GM21526 (cell line): ENCODE results near the gene BAHCC1.

Experiments used
- ATAC-seq: cut with Tn5 transposase; IDR thresholded peaks from one replicate; pipeline ENCODE4 v1.9.1; 2021; ENCODE audit warnings: moderate library complexity; ENCODE audit not compliant: unreplicated experiment, low FRiP score

Gene BAHCC1

GRCh38 chr17:81437191-81437651 lies 42.0 kb downstream of the BAHCC1 start:
- no peak for ATAC-seq

DNA sequence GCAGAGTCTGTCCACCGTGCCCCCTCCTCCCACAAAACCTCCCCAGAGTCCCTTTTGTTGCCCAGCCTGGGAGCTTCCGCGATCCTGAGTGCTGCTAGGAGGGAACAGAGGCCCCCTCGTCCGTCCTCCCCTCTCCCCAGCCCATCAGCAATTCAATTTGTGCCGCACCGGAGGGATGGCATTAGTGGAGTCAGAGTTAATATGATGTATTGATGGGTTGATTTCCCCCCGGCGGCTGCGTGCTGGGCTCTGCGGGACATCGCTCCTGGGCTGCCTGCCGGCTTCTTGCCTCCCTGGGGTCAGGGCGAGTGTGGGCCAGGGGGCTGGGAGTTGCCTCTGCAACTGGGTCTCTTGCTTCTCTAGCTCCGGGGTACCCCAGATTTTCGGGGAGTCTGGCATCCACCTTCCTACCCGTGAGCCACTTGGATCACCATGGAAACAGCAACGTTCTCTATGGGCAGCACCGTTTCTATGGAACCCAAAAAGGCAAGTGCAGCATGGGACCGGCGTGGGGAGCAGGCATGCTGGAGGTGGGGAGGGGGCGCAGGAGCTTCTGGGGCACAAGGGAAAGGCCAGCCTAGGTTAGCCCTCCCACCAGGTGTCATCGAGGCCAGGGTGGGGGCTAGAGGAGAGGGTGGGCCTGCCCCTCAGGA lies 42.9 kb downstream of the BAHCC1 start:
- ATAC-seq, result no peak

GRCh38 chr17:81438688-81439087 lies 43.4 kb downstream of the BAHCC1 start:
- ATAC-seq, result no peak

- no peak for ATAC-seq
Observed at GRCh38 chr17:81440051-81440471, 44.8 kb downstream of the BAHCC1 start.

- ATAC-seq, result no peak
Observed at GRCh38 chr17:81440511-81441244, 45.4 kb downstream of the BAHCC1 start.

- no peak for ATAC-seq
Observed at GRCh38 chr17:81442791-81443190, 47.5 kb downstream of the BAHCC1 start.

DNA sequence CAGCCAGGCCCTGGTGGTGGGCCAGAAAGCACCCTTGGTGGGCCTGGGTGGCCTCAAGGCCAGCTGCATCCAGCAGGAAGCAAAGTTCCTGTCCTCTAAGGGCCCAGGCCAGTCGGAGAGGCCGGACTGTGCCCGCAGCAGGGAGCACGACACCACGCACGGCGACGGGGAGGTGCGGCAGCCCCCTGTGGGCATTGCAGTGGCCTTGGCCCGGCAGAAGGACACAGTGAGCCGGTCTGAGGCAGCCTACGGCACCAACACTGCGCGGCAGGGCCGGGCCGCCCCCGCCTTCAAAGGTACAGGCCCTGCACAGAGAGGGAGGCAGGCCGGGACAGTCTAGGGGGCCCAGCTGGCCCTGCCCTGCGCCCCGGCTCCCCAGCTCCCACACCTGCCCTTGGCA lies 48.0 kb downstream of the BAHCC1 start:
- ATAC-seq, result no peak

DNA sequence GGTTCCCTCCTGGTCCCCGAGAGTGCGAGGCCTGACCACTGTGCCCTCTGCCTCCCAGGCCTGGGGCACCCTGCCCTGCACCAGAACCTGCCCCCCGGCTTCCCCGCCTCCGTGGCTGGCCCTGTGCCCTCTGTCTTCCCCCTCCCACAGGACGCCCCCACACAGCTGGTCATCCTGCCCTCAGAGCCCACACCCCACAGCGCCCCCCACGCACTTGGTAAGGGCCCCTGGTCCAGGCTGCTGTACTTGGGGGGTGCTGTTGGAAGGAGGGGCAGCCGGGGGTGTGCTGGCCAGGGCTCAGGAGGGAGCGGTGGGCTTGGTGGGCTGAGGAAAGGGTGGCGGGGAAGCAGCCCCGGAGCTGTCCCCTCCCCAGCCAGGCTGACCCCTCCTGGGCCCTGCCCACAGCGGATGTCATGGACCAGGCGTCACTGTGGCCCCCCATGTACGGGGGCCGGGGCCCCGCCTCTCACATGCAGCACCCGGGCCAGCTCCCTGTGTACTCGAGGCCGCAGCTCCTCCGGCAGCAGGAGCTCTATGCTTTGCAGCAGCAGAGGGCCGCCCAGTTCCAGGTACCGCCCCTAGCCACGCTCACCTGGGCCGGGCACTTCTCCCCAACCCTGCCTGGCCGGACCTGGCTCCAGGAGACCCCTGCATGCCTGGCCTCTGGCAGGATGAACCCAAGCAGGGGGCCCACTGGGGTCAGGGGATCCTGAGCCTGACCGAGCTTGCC lies 49.5 kb downstream of the BAHCC1 start:
- no peak for ATAC-seq

GRCh38 chr17:81445642-81446503 lies 50.6 kb downstream of the BAHCC1 start:
- ATAC-seq, result no peak

GRCh38 chr17:81447331-81447933 lies 52.2 kb downstream of the BAHCC1 start:
- no peak for ATAC-seq

DNA sequence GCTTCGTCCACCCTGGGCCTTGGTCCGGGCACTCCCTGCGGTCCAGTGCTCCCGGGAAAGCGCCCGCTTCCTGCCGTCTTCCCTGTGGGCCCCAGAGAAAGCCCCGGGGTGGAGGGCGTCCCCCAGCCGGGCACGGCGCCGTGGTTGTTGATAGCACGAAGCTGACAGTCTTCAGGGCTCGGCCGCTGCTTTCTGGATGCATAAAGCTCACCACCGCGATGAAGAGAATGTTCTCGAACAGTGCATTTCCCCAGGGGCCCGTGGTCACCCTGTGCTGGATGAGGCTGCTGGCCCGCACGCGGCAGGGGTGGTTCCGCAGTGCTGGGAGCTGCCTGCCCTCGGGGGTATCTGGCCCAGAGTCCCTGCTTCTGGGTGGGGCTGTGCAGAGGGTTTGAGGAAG lies 53.2 kb downstream of the BAHCC1 start:
- no peak for ATAC-seq

- no peak for ATAC-seq
Observed at GRCh38 chr17:81448950-81449349, 53.7 kb downstream of the BAHCC1 start.

GRCh38 chr17:81449351-81449750 lies 54.1 kb downstream of the BAHCC1 start:
- no peak for ATAC-seq

DNA sequence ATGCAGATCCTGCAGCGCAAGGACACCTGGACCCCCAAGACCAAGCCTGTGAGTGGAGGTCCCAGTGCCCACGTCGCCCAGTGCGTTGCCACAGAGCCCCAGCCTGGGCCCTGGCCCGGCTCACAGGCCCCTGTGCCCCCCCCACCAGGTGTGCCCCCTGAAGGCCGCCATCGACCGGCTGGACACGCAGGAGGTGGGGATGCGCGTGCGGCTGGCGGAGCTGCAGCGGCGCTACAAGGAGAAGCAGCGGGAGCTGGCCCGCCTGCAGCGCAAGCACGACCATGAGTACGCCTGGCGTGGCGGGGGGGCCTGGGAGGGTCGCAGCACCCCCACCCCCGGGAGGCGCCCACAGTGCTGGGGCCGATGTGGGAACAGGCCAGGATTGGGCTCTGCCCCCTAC lies 56.6 kb downstream of the BAHCC1 start:
- ATAC-seq, result no peak

DNA sequence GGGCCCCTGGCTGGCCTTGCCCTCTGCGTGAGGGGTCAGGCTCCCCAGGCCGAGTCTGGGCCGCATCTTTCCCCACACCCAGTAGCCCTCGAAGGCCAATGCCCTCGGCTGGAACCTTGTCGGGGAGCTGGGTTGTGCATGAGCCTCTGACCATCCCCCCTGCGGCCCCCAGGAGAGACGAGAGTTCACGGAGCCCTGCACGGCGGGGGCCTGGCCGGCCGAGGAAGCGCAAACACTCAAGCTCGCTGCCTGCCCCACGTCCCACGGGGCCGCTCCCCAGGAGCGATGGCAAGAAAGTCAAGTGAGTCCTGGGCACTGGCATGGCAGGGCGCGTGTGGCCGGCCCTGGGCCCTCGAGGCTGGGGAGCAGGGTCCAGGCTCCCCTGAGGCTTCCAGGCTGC lies 57.3 kb downstream of the BAHCC1 start:
- no peak for ATAC-seq

DNA sequence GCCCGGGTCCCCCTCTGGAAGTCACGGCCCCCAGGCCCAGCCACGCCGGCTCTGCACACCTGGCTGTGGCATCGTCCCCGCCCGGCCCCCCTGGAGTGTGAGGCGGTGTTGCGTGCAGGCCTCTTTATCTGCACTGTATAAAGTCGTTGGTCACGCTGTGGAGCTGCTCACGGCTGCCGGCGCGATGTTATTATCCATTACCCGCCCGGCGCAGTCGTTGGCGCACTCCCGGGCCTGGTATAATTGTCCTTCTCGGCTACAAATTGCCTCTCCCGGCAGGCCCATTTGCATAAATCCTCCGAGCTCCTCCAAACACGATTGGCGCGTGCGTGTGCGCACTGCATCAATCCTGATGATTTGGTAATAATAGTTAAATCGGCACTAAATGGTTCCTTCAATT lies 57.8 kb downstream of the BAHCC1 start:
- ATAC-seq, result no peak

- no peak for ATAC-seq
Observed at GRCh38 chr17:81453712-81454111, 58.5 kb downstream of the BAHCC1 start.

DNA sequence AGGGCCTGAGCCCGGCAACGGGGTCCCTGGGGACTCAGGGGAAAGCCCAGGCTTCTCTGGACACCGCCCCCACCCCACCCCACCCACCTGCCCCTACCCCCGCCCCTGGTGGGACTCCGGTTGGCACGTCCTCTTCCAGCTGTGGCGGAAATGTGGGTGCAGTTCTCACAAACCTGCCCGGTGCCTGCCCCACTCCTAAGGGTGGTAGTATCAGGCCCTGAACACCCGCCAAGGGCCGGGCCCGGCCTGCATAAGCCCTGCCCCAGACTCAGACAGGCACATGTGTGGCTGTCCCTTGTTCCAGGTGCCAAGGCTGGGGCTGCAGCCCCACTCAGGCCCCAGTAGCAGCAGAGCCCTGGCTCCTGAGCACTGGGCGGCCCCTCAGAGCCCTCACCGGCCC lies 59.2 kb downstream of the BAHCC1 start:
- no peak for ATAC-seq

DNA sequence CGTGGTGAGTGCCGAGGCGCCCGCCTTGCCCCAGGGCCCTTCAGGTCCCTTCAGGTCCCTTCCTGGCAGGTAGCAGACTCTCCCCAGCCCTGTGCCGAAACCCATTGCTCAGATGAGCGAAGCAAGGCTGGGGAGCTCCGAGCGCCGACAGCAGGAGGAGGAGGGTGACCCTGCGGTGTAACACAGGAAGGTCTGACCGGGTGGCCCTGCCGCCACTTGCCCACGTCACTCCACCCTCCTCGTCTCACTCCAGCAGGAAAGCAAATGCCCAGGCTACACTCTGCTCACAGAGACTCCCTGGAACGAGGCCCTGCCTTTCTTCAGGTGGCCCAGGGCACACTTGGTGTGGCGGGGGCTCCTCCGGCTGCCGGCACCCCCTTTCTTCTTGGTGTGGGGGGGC lies 60.1 kb downstream of the BAHCC1 start:
- no peak for ATAC-seq

DNA sequence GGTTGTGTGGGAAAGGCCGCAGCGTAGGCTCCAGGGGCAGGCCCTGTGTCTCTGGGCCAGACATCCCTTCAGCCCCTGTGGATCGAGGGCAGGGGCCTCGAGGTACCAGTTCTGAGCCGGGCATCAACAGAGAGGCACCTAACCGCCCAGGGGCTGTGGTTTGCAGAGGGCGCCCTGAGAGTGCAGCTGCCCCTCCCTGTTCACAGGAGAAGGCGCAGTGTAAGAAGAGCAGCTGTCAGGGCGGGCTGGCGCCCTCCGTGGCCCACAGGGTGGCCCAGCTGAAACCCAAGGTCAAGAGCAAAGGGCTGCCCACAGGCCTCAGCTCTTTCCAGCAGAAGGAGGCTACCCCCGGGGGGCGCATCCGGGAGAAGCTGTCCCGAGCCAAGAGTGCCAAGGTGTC lies 60.8 kb downstream of the BAHCC1 start:
- no peak for ATAC-seq
